Ishikawa (cell line): Measurements from ENCODE around the gene SMARCB1.
A peak's percentile ranks its signal among the peaks of the same experiment; 100 is the strongest.

Experiments
- CEBPB ChIP-seq: IDR thresholded peaks from 2 replicates; pipeline ENCODE4 v1.6.1; 2012
- CREB1 ChIP-seq: IDR thresholded peaks from 2 replicates; pipeline ENCODE4 v1.6.1; 2012; ENCODE audit warnings: low read depth
- EGR1 ChIP-seq: IDR thresholded peaks from 2 replicates; pipeline ENCODE4 v1.6.1; 2012
- EP300 ChIP-seq: IDR thresholded peaks from 2 replicates; pipeline ENCODE4 v1.6.1; 2012; ENCODE audit warnings: borderline replicate concordance
- FOXM1 ChIP-seq: IDR thresholded peaks from 2 replicates; pipeline ENCODE4 v1.6.1; 2012; ENCODE audit warnings: low read depth, borderline replicate concordance
- MAX ChIP-seq: IDR thresholded peaks from 2 replicates; pipeline ENCODE4 v1.6.1; 2012
- NFIC ChIP-seq: IDR thresholded peaks from 2 replicates; pipeline ENCODE4 v1.6.1; 2012
- RAD21 ChIP-seq: IDR thresholded peaks from 2 replicates; pipeline ENCODE4 v1.6.1; 2012; ENCODE audit warnings: low read depth
- REST ChIP-seq: IDR thresholded peaks from 2 replicates; pipeline ENCODE4 v1.6.1; 2012; ENCODE audit warnings: low read depth, mild to moderate bottlenecking
- TAF1 ChIP-seq: IDR thresholded peaks from 2 replicates; pipeline ENCODE4 v1.6.1; 2012; ENCODE audit warnings: low read depth, mild to moderate bottlenecking
- TCF12 ChIP-seq: IDR thresholded peaks from 2 replicates; pipeline ENCODE4 v1.6.1; 2012; ENCODE audit warnings: low read depth
- TEAD4 ChIP-seq: IDR thresholded peaks from 2 replicates; pipeline ENCODE4 v1.6.1; 2012
- USF1 ChIP-seq: IDR thresholded peaks from 2 replicates; pipeline ENCODE4 v1.6.1; 2012
- YY1 ChIP-seq: IDR thresholded peaks from 2 replicates; pipeline ENCODE4 v1.6.1; 2012; ENCODE audit warnings: low read depth
- ZBTB7A ChIP-seq: IDR thresholded peaks from 2 replicates; pipeline ENCODE4 v1.6.1; 2012; ENCODE audit warnings: low read depth

SMARCB1 gene

GRCh38 chr22:23849009-23850006 lies 62.5 kb downstream of the SMARCB1 start:
- no peak for TF ChIP-seq ZBTB7A
- no peak for TF ChIP-seq YY1
- no peak for TF ChIP-seq TAF1
- TF ChIP-seq NFIC = no peak
- no peak for TF ChIP-seq TEAD4
- no peak for TF ChIP-seq USF1
- TF ChIP-seq CREB1 = no peak
- 0 out of 2 replicates have a peak, but pooled peaks have one; percentile 25 for TF ChIP-seq MAX
- peak; percentile 45 for TF ChIP-seq EGR1
- TF ChIP-seq CEBPB = no peak
- no peak for TF ChIP-seq FOXM1
- TF ChIP-seq TCF12 = no peak
- TF ChIP-seq EP300 = no peak
- TF ChIP-seq RAD21 = peak; percentile 95
- TF ChIP-seq REST = no peak

- TF ChIP-seq EP300 (no peak), MAX (no peak), FOXM1 (no peak), TCF12 (no peak), TAF1 (no peak), CREB1 (no peak), REST (no peak), CEBPB (no peak)
Measured at GRCh38 chr22:23850136-23850611, 63.4 kb downstream of the SMARCB1 start.

- TF ChIP-seq YY1 (no peak), TAF1 (no peak), CREB1 (no peak), ZBTB7A (no peak; the same call in 1 of the 2 replicates), REST (no peak), FOXM1 (no peak), NFIC (no peak), MAX (no peak), USF1 (no peak), EGR1 (no peak), TEAD4 (no peak), EP300 (no peak), RAD21 (no peak), TCF12 (no peak)
Measured at GRCh38 chr22:23856721-23857605, 70.2 kb downstream of the SMARCB1 start.
